Tibial nerve (tissue), 4 donors: ENCODE measurements around the gene MAGI1. TPM values are rescaled to one million over a fixed set of nuclear protein-coding genes. Genes with fewer than 3 reads are reported as not detected.

Experiments used
- DNase-seq, 2 donors: peaks; one replicate each; pipeline ENCODE4 v3.0.0-alpha.2; 2019; ENCODE audit warnings: low spot score in 2 of 2
- H3K27ac ChIP-seq, 4 donors: fragments of 200-600 bp; sonication (generic) in 3 of 4; one replicate each; pipeline ENCODE4 v1.5.1; 2017 to 2019; ENCODE audit warnings: mild to moderate bottlenecking in 1 of 4
- H3K27me3 ChIP-seq, 2 donors: fragments of 200-600 bp; sonication (generic) in 1 of 2; one replicate each; pipeline versions ENCODE4 v1.5.1 to v1.6.0; 2017 to 2019
- H3K36me3 ChIP-seq, 3 donors: fragments of 200-600 bp; sonication (generic); one replicate each; pipeline ENCODE4 v1.5.1; 2018 to 2019
- H3K4me1 ChIP-seq, 4 donors: fragments of 200-600 bp; sonication (generic) in 3 of 4; one replicate each; pipeline ENCODE4 v1.5.1; 2017 to 2019
- H3K4me3 ChIP-seq, 4 donors: fragments of 200-600 bp; sonication (generic) in 3 of 4; one replicate each; pipeline ENCODE4 v1.5.1; 2017 to 2019; ENCODE audit warnings: mild to moderate bottlenecking in 1 of 4, moderate library complexity in 1 of 4
- H3K9me3 ChIP-seq, 4 donors: fragments of 200-600 bp; sonication (generic) in 3 of 4; one replicate each; pipeline ENCODE4 v1.5.1; 2017 to 2019
- CTCF ChIP-seq, 5 experiments: fragments of 200-600 bp in 3 of 5; fragments of 450-650 bp in 2 of 5; sonication (generic) in 3 of 5; IDR thresholded peaks; one replicate each; pipeline ENCODE4 v1.5.1; 2016 to 2019; ENCODE audit warnings: antibody characterized with exemption in 5 of 5, mild to moderate bottlenecking in 3 of 5, moderate library complexity in 2 of 5
- EP300 ChIP-seq, 2 donors: sonication (generic); formaldehyde crosslinking; IDR thresholded peaks; one replicate each; pipeline ENCODE4 v1.6.1; 2017; ENCODE audit warnings: antibody characterized with exemption in 2 of 2, mild to moderate bottlenecking in 1 of 2
- POLR2A ChIP-seq, 2 donors: fragments of 450-650 bp; IDR thresholded peaks; one replicate each; pipeline ENCODE4 v1.6.1; 2017; ENCODE audit warnings: antibody characterized with exemption in 2 of 2, mild to moderate bottlenecking in 2 of 2, moderate library complexity in 2 of 2
- WGBS, 2 donors: methylation state at CpG; one replicate each; pipeline ENCODE4 v1.1.5; 2018; 5-methylcytosine and 5-hydroxymethylcytosine counted together
- total RNA-seq, 4 donors: library from RNA; depleted of rRNA; stranded (reverse); fragments of >200 nt; gene quantifications; one replicate each; pipeline ENCODE4 v1.1.0, GENCODE V29; 2016

MAGI1 gene
- total RNA-seq, 4 donors from 2014 or later = 30.6 to 52.8 (median 36.1) TPM

- H3K9me3 ChIP-seq = no peaks in the 10 kb centered on the region
- peak overlapping the region; percentile 46 to 81 (median 58) for H3K27ac ChIP-seq
- no peaks in the 10 kb centered on the region for H3K36me3 ChIP-seq
- DNase-seq = no peak
- H3K27me3 ChIP-seq = no peaks in the 10 kb centered on the region
- TF ChIP-seq POLR2A (IDR thresholded peaks at IDR 0.05) = no peak
- no peak for TF ChIP-seq EP300 (IDR thresholded peaks at IDR 0.05)
- TF ChIP-seq CTCF (IDR thresholded peaks at IDR 0.05) = no peak
- H3K4me1 ChIP-seq = peaks cover 0 to 10% (median 6%) of the 10 kb centered on the region in 4 donors
- no peak overlapping the region for H3K4me3 ChIP-seq
- WGBS, 2 donors = 59 to 63% methylated on average over 6 of the region's 6 CpGs
These were observed 630.1 kb downstream of the MAGI1 start for GRCh38 chr3:65408531-65409175.

- Histone ChIP-seq H3K27ac (no peak overlapping the region), H3K27me3 (no peaks in the 10 kb centered on the region), H3K36me3 (no peaks in the 10 kb centered on the region), H3K4me3 (no peak overlapping the region), H3K9me3 (no peaks in the 10 kb centered on the region), H3K4me1 (peaks cover 0 to 22% (median 10%) of the 10 kb centered on the region in 4 donors)
- 85 to 89% methylated on average over 4 of the region's 4 CpGs for WGBS, 2 donors
- TF ChIP-seq POLR2A (IDR thresholded peaks at IDR 0.05) = no peak
- TF ChIP-seq CTCF (IDR thresholded peaks at IDR 0.05) = no peak
- no peak for TF ChIP-seq EP300 (IDR thresholded peaks at IDR 0.05)
- DNase-seq = no peak
These were observed 632.2 kb downstream of the MAGI1 start for GRCh38 chr3:65406470-65406869.

GRCh38 chr3:65402597-65402996 lies 636.1 kb downstream of the MAGI1 start:
- no peak for DNase-seq
- H3K36me3 ChIP-seq = no peaks in the 10 kb centered on the region
- peaks cover 0 to 20% (median 5%) of the 10 kb centered on the region in 4 donors for H3K4me1 ChIP-seq
- no peak overlapping the region for H3K4me3 ChIP-seq
- H3K27ac ChIP-seq = peak overlapping the region in 2 of 4 donors; percentile 21 to 59
- H3K27me3 ChIP-seq = no peaks in the 10 kb centered on the region
- 38 to 57% methylated on average over 7 of the region's 7 CpGs for WGBS, 2 donors
- TF ChIP-seq CTCF (IDR thresholded peaks at IDR 0.05) (peak in 1 of 5 experiments; percentile 17), EP300 (IDR thresholded peaks at IDR 0.05) (no peak), POLR2A (IDR thresholded peaks at IDR 0.05) (no peak)
- no peaks in the 10 kb centered on the region for H3K9me3 ChIP-seq

GRCh38 chr3:65401359-65402305 lies 637.1 kb downstream of the MAGI1 start:
- TF ChIP-seq POLR2A (IDR thresholded peaks at IDR 0.05) (no peak), EP300 (IDR thresholded peaks at IDR 0.05) (peak in 1 of 2 donors; percentile 13)
- Histone ChIP-seq H3K4me1 (peaks cover 0 to 20% (median 5%) of the 10 kb centered on the region in 4 donors), H3K4me3 (peak overlapping the region in 1 of 4 donors; percentile 15), H3K27me3 (no peaks in the 10 kb centered on the region), H3K36me3 (no peaks in the 10 kb centered on the region), H3K27ac (peak overlapping the region in 3 of 4 donors; percentile 37 to 70 (median 59)), H3K9me3 (no peaks in the 10 kb centered on the region)
- DNase-seq = no peak
- WGBS, 2 donors = 39 to 40% methylated on average over 10 of the region's 10 CpGs

GRCh38 chr3:65400899-65401298 lies 637.8 kb downstream of the MAGI1 start:
- 70 to 76% methylated on average over 5 of the region's 5 CpGs for WGBS, 2 donors
- TF ChIP-seq CTCF (IDR thresholded peaks at IDR 0.05) (no peak), EP300 (IDR thresholded peaks at IDR 0.05) (no peak), POLR2A (IDR thresholded peaks at IDR 0.05) (no peak)
- H3K4me3 ChIP-seq = peak overlapping the region in 1 of 4 donors; percentile 15
- no peaks in the 10 kb centered on the region for H3K27me3 ChIP-seq
- no peaks in the 10 kb centered on the region for H3K9me3 ChIP-seq
- H3K4me1 ChIP-seq = peaks cover 0 to 20% (median 5%) of the 10 kb centered on the region in 4 donors
- H3K27ac ChIP-seq = peak overlapping the region in 2 of 4 donors; percentile 59 to 70
- no peak for DNase-seq
- H3K36me3 ChIP-seq = no peaks in the 10 kb centered on the region
